ENCODE results near the gene FAM120C.

The FAM120C gene

GRCh38 chrX:54157561-54157960, 25.5 kb downstream of the FAM120C start:
- DNase-seq (ENCODE audit: low read depth in 2 of 2) = no peak

- no peak for DNase-seq (ENCODE audit: low read depth in 2 of 2)
These were observed 48.8 kb downstream of the FAM120C start for GRCh38 chrX:54134269-54134668.

- DNase-seq (ENCODE audit: low read depth in 2 of 2) = no peak
These were observed 66.7 kb downstream of the FAM120C start for GRCh38 chrX:54116391-54116790.

- DNase-seq (ENCODE audit: low read depth in 2 of 2) = no peak
These were observed 89.5 kb downstream of the FAM120C start for GRCh38 chrX:54093571-54093970.

- DNase-seq (ENCODE audit: low read depth in 2 of 2) = no peak
These were observed 89.9 kb downstream of the FAM120C start for GRCh38 chrX:54093159-54093558.

- DNase-seq (ENCODE audit: low read depth in 2 of 2) = no peak
These were observed 92.2 kb downstream of the FAM120C start for GRCh38 chrX:54090880-54091279.

GRCh38 chrX:54089191-54089590, 93.9 kb downstream of the FAM120C start:
- no peak for DNase-seq (ENCODE audit: low read depth in 2 of 2)

- DNase-seq (ENCODE audit: low read depth in 2 of 2) = no peak
These were observed 95.4 kb downstream of the FAM120C start for GRCh38 chrX:54087661-54088060.

GRCh38 chrX:54085666-54086065, 97.4 kb downstream of the FAM120C start:
- DNase-seq (ENCODE audit: low read depth in 2 of 2) = no peak

- DNase-seq (ENCODE audit: low read depth in 2 of 2) = no peak
These were observed 106.2 kb downstream of the FAM120C start for GRCh38 chrX:54076903-54077302.

- no peak for DNase-seq (ENCODE audit: low read depth in 2 of 2)
These were observed 108.2 kb downstream of the FAM120C start for GRCh38 chrX:54074826-54075225.

- DNase-seq (ENCODE audit: low read depth in 2 of 2) = no peak
These were observed 115.3 kb downstream of the FAM120C start for GRCh38 chrX:54067766-54068165.

GRCh38 chrX:54066841-54067240, 116.2 kb downstream of the FAM120C start:
- no peak for DNase-seq (ENCODE audit: low read depth in 2 of 2)

- DNase-seq (ENCODE audit: low read depth in 2 of 2) = no peak
These were observed 118.5 kb downstream of the FAM120C start for GRCh38 chrX:54064564-54064963.

GRCh38 chrX:54063361-54063760, 119.7 kb downstream of the FAM120C start:
- DNase-seq (ENCODE audit: low read depth in 2 of 2) = no peak

GRCh38 chrX:54049801-54050200, 133.3 kb downstream of the FAM120C start:
- DNase-seq (ENCODE audit: low read depth in 2 of 2) = no peak

GRCh38 chrX:54048412-54048811, 134.6 kb downstream of the FAM120C start:
- DNase-seq (ENCODE audit: low read depth in 2 of 2) = no peak

GRCh38 chrX:54045563-54046228, 137.4 kb downstream of the FAM120C start:
- no peak for DNase-seq (ENCODE audit: low read depth in 2 of 2)

GRCh38 chrX:54044877-54045338, 138.1 kb downstream of the FAM120C start:
- DNase-seq (ENCODE audit: low read depth in 2 of 2) = no peak

- DNase-seq (ENCODE audit: low read depth in 2 of 2) = peak; percentile 88 to 91
These were observed 138.8 kb downstream of the FAM120C start, which contains the start of gene PHF8 for GRCh38 chrX:54044126-54044876. PHF8 (minus strand) TSS chrX:54044473; CDS start chrX:54042728, 1,745 bp downstream.

GRCh38 chrX:54043541-54044125, 139.4 kb downstream of the FAM120C start:
- DNase-seq (ENCODE audit: low read depth in 2 of 2) = peak in 1 of 2 donors; percentile 29

- DNase-seq (ENCODE audit: low read depth in 2 of 2) = no peak
These were observed 140.0 kb downstream of the FAM120C start for GRCh38 chrX:54043056-54043455.

GRCh38 chrX:54042609-54043021, 140.4 kb downstream of the FAM120C start:
- peak; percentile 16 to 31 for DNase-seq (ENCODE audit: low read depth in 2 of 2)
